K562 (cell line): ENCODE results near the gene CELF4.

Source experiments
- ATF1 ChIP-seq, 2 experiments: fragments of 450-650 bp in 1 of 2; IDR thresholded peaks; 2 replicates each; pipeline ENCODE4 v1.6.1; 2016; ENCODE audit warnings: missing compliant biosample characterization in 1 of 2, missing genetic modification characterization in 1 of 2
- FOXA1 ChIP-seq: fragments of 450-650 bp; IDR thresholded peaks from 2 replicates; pipeline ENCODE4 v1.6.1; 2016; ENCODE audit warnings: mild to moderate bottlenecking, borderline replicate concordance
- MYC ChIP-seq, 2 experiments: fragments of 250-450 bp in 1 of 2; sonication (Bioruptor Pico) in 1 of 2; IDR thresholded peaks; 2 replicates each; pipeline versions ENCODE4 v1.5.1 to v1.6.1; 2012 to 2021; ENCODE audit warnings: low read depth in 2 of 2, borderline replicate concordance in 1 of 2, improper control_type of control experiment in 1 of 2, low read length in 1 of 2, mild to moderate bottlenecking in 1 of 2, moderate library complexity in 1 of 2
- POLR2A ChIP-seq: fragments of 450-650 bp; conservative IDR thresholded peaks from 2 replicates; pipeline ENCODE4 v1.6.1; 2016
- POLR2AphosphoS5 ChIP-seq: IDR thresholded peaks from 2 replicates; pipeline ENCODE4 v1.6.1; 2011; ENCODE audit warnings: mild to moderate bottlenecking, low read depth, low read length, moderate library complexity; ENCODE audit not compliant: control insufficient read depth, insufficient read depth
- RAD51 ChIP-seq: fragments of 450-650 bp; IDR thresholded peaks from 2 replicates; pipeline ENCODE4 v1.7.1; 2016; ENCODE audit warnings: low read depth, mild to moderate bottlenecking, borderline replicate concordance
- SNRNP70 ChIP-seq: fragments of 200-400 bp; formaldehyde crosslinking; optimal IDR thresholded peaks from 2 replicates; pipeline ENCODE3; 2017; ENCODE audit warnings: low read depth, low read length
- ZNF175 ChIP-seq: fragments of 200-800 bp; sonication (Bioruptor generic); IDR thresholded peaks from 2 replicates; pipeline ENCODE4 v1.6.1; 2016; ENCODE audit warnings: low read depth, mild to moderate bottlenecking, missing genetic modification characterization, missing compliant biosample characterization
- TF ChIP-seq, protein P1 (sequence below), 3 experiments: IDR thresholded peaks in 2 of 3; conservative IDR thresholded peaks in 1 of 3; 2 replicates each; pipeline ENCODE4 v1.5.1; 2011 to 2012; ENCODE audit warnings: low read length in 3 of 3, mild to moderate bottlenecking in 3 of 3, control low read depth in 2 of 3, improper control_type of control experiment in 1 of 3, inconsistent platforms in 1 of 3, low read depth in 1 of 3, mixed read lengths in 1 of 3, moderate library complexity in 1 of 3; ENCODE audit not compliant: insufficient read depth in 2 of 3
- TF ChIP-seq, protein P2 (sequence below), 2 experiments: fragments of 150-350 bp in 1 of 2; IDR thresholded peaks; 2 replicates each; pipeline ENCODE4 v1.6.1; 2012 to 2016; ENCODE audit warnings: low read depth in 2 of 2, low read length in 2 of 2, mild to moderate bottlenecking in 1 of 2, moderate library complexity in 1 of 2

DNA sequence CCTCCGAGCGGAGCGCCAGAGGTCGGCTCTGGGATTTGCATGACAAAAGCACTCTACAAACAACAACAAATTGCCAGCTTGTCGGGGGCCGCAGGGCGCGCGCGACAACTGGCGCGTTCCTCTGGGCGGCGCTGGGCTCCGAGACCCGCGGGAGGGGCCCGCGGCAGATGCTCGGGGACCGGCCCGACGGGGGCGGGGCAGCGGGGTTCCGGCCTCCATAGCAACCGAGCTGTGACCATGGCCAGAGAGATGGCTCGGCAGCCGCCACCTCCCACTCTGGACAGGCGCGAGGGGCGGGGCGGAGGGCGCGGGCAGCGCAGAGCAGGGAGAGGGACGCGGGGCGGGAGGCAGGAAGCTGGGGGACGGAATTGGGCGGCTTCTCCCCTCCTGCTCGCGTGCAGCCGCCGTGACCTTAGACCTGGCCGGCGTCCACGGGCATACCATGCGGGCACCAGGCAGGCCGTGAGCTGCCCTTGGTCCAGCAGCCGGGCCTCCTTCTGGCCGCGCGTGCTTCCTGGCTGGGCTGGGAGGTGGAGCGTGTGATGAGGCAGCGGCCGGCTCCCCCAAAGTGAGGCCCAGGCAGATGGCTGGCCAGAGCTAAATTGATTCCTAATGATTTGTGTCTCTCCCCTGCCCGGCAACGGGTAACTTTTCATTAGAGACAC lies 171.5 kb downstream of the CELF4 start:
- TF ChIP-seq POLR2A, result no peak
- TF ChIP-seq, protein P1, sequence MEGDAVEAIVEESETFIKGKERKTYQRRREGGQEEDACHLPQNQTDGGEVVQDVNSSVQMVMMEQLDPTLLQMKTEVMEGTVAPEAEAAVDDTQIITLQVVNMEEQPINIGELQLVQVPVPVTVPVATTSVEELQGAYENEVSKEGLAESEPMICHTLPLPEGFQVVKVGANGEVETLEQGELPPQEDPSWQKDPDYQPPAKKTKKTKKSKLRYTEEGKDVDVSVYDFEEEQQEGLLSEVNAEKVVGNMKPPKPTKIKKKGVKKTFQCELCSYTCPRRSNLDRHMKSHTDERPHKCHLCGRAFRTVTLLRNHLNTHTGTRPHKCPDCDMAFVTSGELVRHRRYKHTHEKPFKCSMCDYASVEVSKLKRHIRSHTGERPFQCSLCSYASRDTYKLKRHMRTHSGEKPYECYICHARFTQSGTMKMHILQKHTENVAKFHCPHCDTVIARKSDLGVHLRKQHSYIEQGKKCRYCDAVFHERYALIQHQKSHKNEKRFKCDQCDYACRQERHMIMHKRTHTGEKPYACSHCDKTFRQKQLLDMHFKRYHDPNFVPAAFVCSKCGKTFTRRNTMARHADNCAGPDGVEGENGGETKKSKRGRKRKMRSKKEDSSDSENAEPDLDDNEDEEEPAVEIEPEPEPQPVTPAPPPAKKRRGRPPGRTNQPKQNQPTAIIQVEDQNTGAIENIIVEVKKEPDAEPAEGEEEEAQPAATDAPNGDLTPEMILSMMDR (IDR thresholded peaks at IDR 0.05 in 2 of 3, conservative IDR thresholded peaks at IDR 0.05 in 1 of 3; ENCODE audit: insufficient read depth in 2 of 3, low read depth in 1 of 3, low read length in 3 of 3), result peak in 1 of 3 experiments; percentile 19; a peak in 2 of 6 replicates
- TF ChIP-seq ATF1 (CRISPR knock-in tag; IDR thresholded peaks at IDR 0.05), result no peak
- TF ChIP-seq ATF1 (tag; IDR thresholded peaks at IDR 0.05), result no peak
- TF ChIP-seq MYC (IDR thresholded peaks at IDR 0.05; ENCODE audit: low read depth, low read length), result no peak
- TF ChIP-seq MYC (CRISPR knock-in tag; IDR thresholded peaks at IDR 0.05; ENCODE audit: borderline replicate concordance, low read depth), result no peak
- TF ChIP-seq SNRNP70, result no peak
- TF ChIP-seq FOXA1, result no peak
- no peak for TF ChIP-seq POLR2AphosphoS5
- TF ChIP-seq ZNF175 (CRISPR knock-in tag), result no peak
- TF ChIP-seq RAD51, result no peak
- TF ChIP-seq, protein P2, sequence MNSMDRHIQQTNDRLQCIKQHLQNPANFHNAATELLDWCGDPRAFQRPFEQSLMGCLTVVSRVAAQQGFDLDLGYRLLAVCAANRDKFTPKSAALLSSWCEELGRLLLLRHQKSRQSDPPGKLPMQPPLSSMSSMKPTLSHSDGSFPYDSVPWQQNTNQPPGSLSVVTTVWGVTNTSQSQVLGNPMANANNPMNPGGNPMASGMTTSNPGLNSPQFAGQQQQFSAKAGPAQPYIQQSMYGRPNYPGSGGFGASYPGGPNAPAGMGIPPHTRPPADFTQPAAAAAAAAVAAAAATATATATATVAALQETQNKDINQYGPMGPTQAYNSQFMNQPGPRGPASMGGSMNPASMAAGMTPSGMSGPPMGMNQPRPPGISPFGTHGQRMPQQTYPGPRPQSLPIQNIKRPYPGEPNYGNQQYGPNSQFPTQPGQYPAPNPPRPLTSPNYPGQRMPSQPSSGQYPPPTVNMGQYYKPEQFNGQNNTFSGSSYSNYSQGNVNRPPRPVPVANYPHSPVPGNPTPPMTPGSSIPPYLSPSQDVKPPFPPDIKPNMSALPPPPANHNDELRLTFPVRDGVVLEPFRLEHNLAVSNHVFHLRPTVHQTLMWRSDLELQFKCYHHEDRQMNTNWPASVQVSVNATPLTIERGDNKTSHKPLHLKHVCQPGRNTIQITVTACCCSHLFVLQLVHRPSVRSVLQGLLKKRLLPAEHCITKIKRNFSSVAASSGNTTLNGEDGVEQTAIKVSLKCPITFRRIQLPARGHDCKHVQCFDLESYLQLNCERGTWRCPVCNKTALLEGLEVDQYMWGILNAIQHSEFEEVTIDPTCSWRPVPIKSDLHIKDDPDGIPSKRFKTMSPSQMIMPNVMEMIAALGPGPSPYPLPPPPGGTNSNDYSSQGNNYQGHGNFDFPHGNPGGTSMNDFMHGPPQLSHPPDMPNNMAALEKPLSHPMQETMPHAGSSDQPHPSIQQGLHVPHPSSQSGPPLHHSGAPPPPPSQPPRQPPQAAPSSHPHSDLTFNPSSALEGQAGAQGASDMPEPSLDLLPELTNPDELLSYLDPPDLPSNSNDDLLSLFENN (IDR thresholded peaks at IDR 0.05; ENCODE audit: low read depth in 2 of 2, low read length in 2 of 2), result no peak
